HepG2 (cell line): Measurements from ENCODE around the gene ZNF318. TPM values are rescaled to one million over a fixed set of nuclear protein-coding genes. Genes with fewer than 3 reads are reported as not detected.

Experiments
- ATAC-seq: fragments of 200-7000 bp; cut with Tn5 transposase; 3 replicates; pipeline ENCODE4 v1.9.1; 2020; ENCODE audit warnings: mild to moderate bottlenecking, moderate library complexity
- BruUV-seq: library from RNA; stranded (reverse); fragments of 400-500 nt; replicated peaks from 2 replicates; lab custom pipeline; 2021; lab: Mats Ljungman, UMichigan
- CTCF ChIA-PET: fragments of 300-600 bp; formaldehyde crosslinking; extraction: SDS; loops from one replicate; lab custom pipeline; 2021; ENCODE audit warnings: low total read pairs, inconsistent platforms, low intra/inter-chr PET ratio; lab: Yijun Ruan, JAX
- POLR2A ChIA-PET: fragments of 350-600 bp; sonication (Branson Sonifier 250); formaldehyde crosslinking; loops from one replicate; lab custom pipeline; 2020; ENCODE audit warnings: antibody characterized with exemption, inconsistent platforms; lab: Yijun Ruan, JAX
- DNase-seq: peaks from one replicate; pipeline ENCODE4 v3.0.0-alpha.2; 2015; ENCODE audit warnings: low spot score
- FAIRE-seq: peaks from 3 replicates; lab custom pipeline; 2011; peaks lifted over from hg19 to GRCh38; lab: Jason Lieb, UNC
- H2AFZ ChIP-seq: one replicate; pipeline ENCODE4 v1.6.1; 2011; ENCODE audit warnings: low read length, inconsistent platforms
- H3K27ac ChIP-seq: fragments of 300-600 bp; 3 replicates; pipeline ENCODE4 v1.8.0; 2011; ENCODE audit warnings: mixed run types, mild to moderate bottlenecking, mixed read lengths, low read length, inconsistent platforms; ENCODE audit not compliant: insufficient read depth; ENCODE audit errors: extremely low read length
- H3K27me3 ChIP-seq, 2 experiments: fragments of 200-600 bp in 1 of 2; 2 replicates in 1 of 2; 3 replicates in 1 of 2; pipeline versions ENCODE4 v1.6.0 to v1.8.0; 2011; ENCODE audit warnings: low read length in 2 of 2, mild to moderate bottlenecking in 2 of 2, moderate library complexity in 2 of 2, inconsistent platforms in 1 of 2; ENCODE audit not compliant: insufficient read depth in 2 of 2, control insufficient read depth in 1 of 2
- H3K36me3 ChIP-seq, 2 experiments: fragments of 200-600 bp in 1 of 2; replicated peaks in 1 of 2; 2 replicates in 1 of 2; 3 replicates in 1 of 2; pipeline versions ENCODE4 v1.5.1 to v1.8.0; 2011; ENCODE audit warnings: low read length in 2 of 2, inconsistent platforms in 1 of 2; ENCODE audit not compliant: insufficient read depth in 2 of 2, control insufficient read depth in 1 of 2
- H3K4me1 ChIP-seq: 2 replicates; pipeline ENCODE4 v1.5.1; 2012; ENCODE audit warnings: low read length, inconsistent platforms; ENCODE audit not compliant: insufficient read depth
- H3K4me2 ChIP-seq: 2 replicates; pipeline ENCODE4 v1.6.0; 2011; ENCODE audit warnings: low read depth, low read length, inconsistent platforms
- H3K4me3 ChIP-seq, 3 experiments: fragments of 200-600 bp in 1 of 3; sonication (generic), shearing (Covaris generic) in 1 of 3; replicated peaks in 1 of 3; 2 replicates each; pipeline ENCODE4 v1.5.1; 2011 to 2016; ENCODE audit warnings: low read length in 3 of 3, inconsistent platforms in 2 of 3, low read depth in 2 of 3, mild to moderate bottlenecking in 2 of 3, control low read depth in 1 of 3, mixed read lengths in 1 of 3; ENCODE audit not compliant: insufficient read depth in 1 of 3
- H3K79me2 ChIP-seq: one replicate; pipeline ENCODE4 v1.6.1; 2011; ENCODE audit warnings: low read length, inconsistent platforms; ENCODE audit not compliant: insufficient read depth
- H3K9ac ChIP-seq: 2 replicates; pipeline ENCODE4 v1.6.0; 2011; ENCODE audit warnings: mild to moderate bottlenecking, low read depth, low read length, inconsistent platforms; ENCODE audit not compliant: insufficient read depth
- H3K9me3 ChIP-seq: 2 replicates; pipeline ENCODE4 v1.5.1; 2012; ENCODE audit warnings: mild to moderate bottlenecking, low read length
- H4K20me1 ChIP-seq: 2 replicates; pipeline ENCODE4 v1.6.0; 2011; ENCODE audit warnings: inconsistent platforms, mild to moderate bottlenecking, low read length, moderate library complexity; ENCODE audit not compliant: insufficient read depth
- CEBPB ChIP-seq: IDR thresholded peaks from 2 replicates; pipeline ENCODE4 v1.6.1; 2011; ENCODE audit warnings: low read depth, low read length, improper control_type of control experiment, borderline replicate concordance
- DNMT3B ChIP-seq: conservative IDR thresholded peaks from 2 replicates; pipeline ENCODE4 v1.6.1; 2016; ENCODE audit warnings: missing biosample characterization, control low read depth
- FOXA3 ChIP-seq: IDR thresholded peaks from 2 replicates; pipeline ENCODE4 v1.6.1; 2016; ENCODE audit warnings: missing genetic modification reagents, missing compliant biosample characterization
- FOXP1 ChIP-seq, 2 experiments: fragments of 450-650 bp in 1 of 2; IDR thresholded peaks; 2 replicates each; pipeline ENCODE4 v1.6.1; 2017 to 2018; ENCODE audit warnings: antibody characterized with exemption in 1 of 2
- HNF4G ChIP-seq, 2 experiments: sonication (generic) in 1 of 2; formaldehyde crosslinking in 1 of 2; IDR thresholded peaks; 2 replicates each; pipeline versions ENCODE4 v1.4.0 to v1.6.1; 2011 to 2020; ENCODE audit warnings: borderline replicate concordance in 2 of 2, low read depth in 2 of 2, mild to moderate bottlenecking in 2 of 2, low read length in 1 of 2, missing genetic modification reagents in 1 of 2, moderate library complexity in 1 of 2
- IKZF4 ChIP-seq: sonication (generic); formaldehyde crosslinking; IDR thresholded peaks from 2 replicates; pipeline ENCODE4 v1.5.1; 2020; ENCODE audit warnings: borderline replicate concordance, mild to moderate bottlenecking, low read depth, missing genetic modification reagents; ENCODE audit errors: not compliant biosample characterization
- KDM6A ChIP-seq: IDR thresholded peaks from 2 replicates; pipeline ENCODE4 v1.6.1; 2016; ENCODE audit warnings: low read depth
- MBD4 ChIP-seq: IDR thresholded peaks from 2 replicates; pipeline ENCODE4 v1.6.1; 2012; ENCODE audit warnings: low read length, inconsistent platforms, borderline replicate concordance
- PRPF4 ChIP-seq: fragments of 200-400 bp; formaldehyde crosslinking; IDR thresholded peaks from 2 replicates; pipeline ENCODE4 v1.6.1; 2016; ENCODE audit warnings: low read length, low read depth; ENCODE audit not compliant: poor library complexity, severe bottlenecking
- RBM39 ChIP-seq: fragments of 200-400 bp; formaldehyde crosslinking; IDR thresholded peaks from one replicate; pipeline ENCODE4 v1.6.1; 2018; ENCODE audit warnings: antibody characterized with exemption, mild to moderate bottlenecking, low read depth, low read length; ENCODE audit not compliant: poor library complexity, severe bottlenecking
- SIX1 ChIP-seq: sonication (generic); formaldehyde crosslinking; IDR thresholded peaks from 2 replicates; pipeline ENCODE4 v1.4.0; 2020; ENCODE audit warnings: missing genetic modification reagents, borderline replicate concordance
- SMARCE1 ChIP-seq: fragments of 450-650 bp; IDR thresholded peaks from 2 replicates; pipeline ENCODE4 v1.6.1; 2017; ENCODE audit warnings: borderline replicate concordance
- ZNF510 ChIP-seq: sonication (generic); formaldehyde crosslinking; IDR thresholded peaks from 2 replicates; pipeline ENCODE4 v1.4.0; 2020; ENCODE audit warnings: low read depth, mild to moderate bottlenecking, missing genetic modification reagents
- ZNF567 ChIP-seq: sonication (generic); formaldehyde crosslinking; IDR thresholded peaks from 2 replicates; pipeline ENCODE4 v1.8.1; 2023; ENCODE audit warnings: mild to moderate bottlenecking, missing genetic modification reagents, borderline replicate concordance
- ZNF598 ChIP-seq: sonication (generic); formaldehyde crosslinking; IDR thresholded peaks from 2 replicates; pipeline ENCODE4 v1.5.1; 2020; ENCODE audit warnings: mild to moderate bottlenecking, missing genetic modification reagents, borderline replicate concordance
- ZNF709 ChIP-seq: sonication (generic); formaldehyde crosslinking; IDR thresholded peaks from 2 replicates; pipeline ENCODE4 v1.5.0; 2020; ENCODE audit warnings: mild to moderate bottlenecking, missing genetic modification reagents
- ZSCAN25 ChIP-seq: sonication (generic); formaldehyde crosslinking; IDR thresholded peaks from 2 replicates; pipeline ENCODE4 v1.8.0; 2022; ENCODE audit warnings: mild to moderate bottlenecking, missing genetic modification reagents
- WGBS: methylation state at CpG from one replicate; pipeline ENCODE4 v1.1.6; 2017; ENCODE audit warnings: low lambda C conversion rate; 5-methylcytosine and 5-hydroxymethylcytosine counted together
- in situ Hi-C: cut with HindIII; loops from 2 replicates; pipeline ENCODE4 v1.10.0; 2017; ENCODE audit warnings: low pct_unique_long_range_greater_than_20kb; ENCODE audit not compliant: extremely low pct_ligation_motif_present
- intact Hi-C: fragments of 100-400 bp; cut with micrococcal nuclease; formaldehyde crosslinking; loops from one replicate; pipeline ENCODE4 v1.10.0; 2022; ENCODE audit not compliant: unreplicated experiment
- polyA plus RNA-seq, 8 experiments: library from polyadenylated mRNA; depleted of rRNA in 3 of 8; stranded (reverse) in 7 of 8; unstranded in 1 of 8; fragments of >200 nt; fragmentation: Illumina TruSeq in 4 of 8; extraction: Trizol in 4 of 8; gene quantifications; 2 replicates each; pipeline versions ENCODE4 v1.2.1 to v1.2.3, GENCODE V29; 2011 to 2016; ENCODE audit warnings: low read depth in 4 of 8, missing spikeins in 1 of 8, mixed read lengths in 1 of 8; ENCODE audit not compliant: insufficient read depth in 1 of 8
- total RNA-seq, 5 experiments: library from RNA; depleted of rRNA; stranded (reverse); fragments of >200 nt; fragmentation: Illumina TruSeq; extraction: Trizol; gene quantifications; 2 replicates each; pipeline ENCODE4 v1.2.3, GENCODE V29; 2016; ENCODE audit warnings: low read depth in 1 of 5
- TF ChIP-seq, protein P1 (sequence below): sonication (generic); formaldehyde crosslinking; IDR thresholded peaks from 2 replicates; pipeline ENCODE4 v1.4.0; 2020; ENCODE audit warnings: mild to moderate bottlenecking, missing genetic modification reagents

Gene ZNF318
- total and polyA plus RNA-seq, 2 of the 13 experiments (the other 11 are each of a cell fraction or from before 2014, with no cell fraction given), result 13.0 to 14.5 TPM

- no peak for TF ChIP-seq CEBPB
- TF ChIP-seq ZNF598, result 0 out of 2 replicates have a peak, but pooled peaks have one; percentile 66
- TF ChIP-seq SIX1 (CRISPR knock-in tag), result no peak
- TF ChIP-seq MBD4, result no peak
- TF ChIP-seq SMARCE1, result no peak
- TF ChIP-seq, protein P1, sequence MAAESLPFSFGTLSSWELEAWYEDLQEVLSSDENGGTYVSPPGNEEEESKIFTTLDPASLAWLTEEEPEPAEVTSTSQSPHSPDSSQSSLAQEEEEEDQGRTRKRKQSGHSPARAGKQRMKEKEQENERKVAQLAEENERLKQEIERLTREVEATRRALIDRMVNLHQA (CRISPR knock-in tag), result no peak
- no peak for TF ChIP-seq RBM39
- 0 out of 2 replicates have a peak, but pooled peaks have one; percentile 36 for TF ChIP-seq ZSCAN25 (CRISPR knock-in tag)
- no peak for TF ChIP-seq IKZF4 (CRISPR knock-in tag)
- TF ChIP-seq KDM6A, result no peak
- no peak for TF ChIP-seq HNF4G (IDR thresholded peaks at IDR 0.05; ENCODE audit: borderline replicate concordance, low read depth, low read length)
- 0 out of 2 replicates have a peak, but pooled peaks have one; percentile 31 for TF ChIP-seq HNF4G (CRISPR knock-in tag; IDR thresholded peaks at IDR 0.05; ENCODE audit: borderline replicate concordance, low read depth)
These were observed 77.1 kb downstream of the ZNF318 start (continued) for GRCh38 chr6:43292341-43292740.

- H2AFZ ChIP-seq, result no peak overlapping the region
- ChIA-PET CTCF (no interaction called here), POLR2A (interaction anchor here (1.2 to 8.3 kb wide), 4 partner anchors 8 to 63 kb away, joined by 3 to 314 read pairs (median 8); partner anchors contain the start of gene DNPH1)
- H3K9ac ChIP-seq, result peak overlapping the region; percentile 74
- peak overlapping the region; percentile 96 for H3K27ac ChIP-seq
- no peaks in the 10 kb centered on the region for H3K9me3 ChIP-seq
- peak overlapping the region; percentile 30; the same call in 1 of the 2 replicates for H3K4me2 ChIP-seq
- intact Hi-C loops (loop anchor here (2.0 kb wide), 3 partner anchors 21 to 37 kb away; no protein-coding TSS in a partner anchor), in situ Hi-C loops (no loop called here)
- TF ChIP-seq ZNF567 (CRISPR knock-in tag) (no peak), PRPF4 (no peak), FOXA3 (CRISPR knock-in tag) (0 out of 2 replicates have a peak, but pooled peaks have one; percentile 7), ZNF510 (CRISPR knock-in tag) (0 out of 2 replicates have a peak, but pooled peaks have one; percentile 28), ZNF709 (CRISPR knock-in tag) (peak; percentile 90; the same call in 1 of the 2 replicates), DNMT3B (CRISPR knock-in tag) (no peak), FOXP1 (IDR thresholded peaks at IDR 0.05) (no peak), FOXP1 (CRISPR knock-in tag; IDR thresholded peaks at IDR 0.05) (peak; percentile 34; the same call in 1 of the 2 replicates)
- BruUV-seq, result no TSS peak
- no peaks in the 10 kb centered on the region for H3K79me2 ChIP-seq
- H3K36me3 ChIP-seq, result no peaks in the 10 kb centered on the region
- ATAC-seq, result no peak
- peaks cover 96% of the 10 kb centered on the region for H3K4me1 ChIP-seq
- no peaks in the 10 kb centered on the region for H3K27me3 ChIP-seq
- DNase-seq, result no peak
- 83% methylated on average over 2 of the region's 2 CpGs for WGBS
- FAIRE-seq, result peak; percentile 32
- H4K20me1 ChIP-seq, result no peaks in the 10 kb centered on the region
- H3K4me3 ChIP-seq, result no peak overlapping the region; a peak in 1 of 6 replicates
These were observed 77.7 kb downstream of the ZNF318 start for GRCh38 chr6:43291708-43292107.
